OCI-LY7 (cell line): ENCODE measurements around the gene TMEM171. TPM values are rescaled to one million over a fixed set of nuclear protein-coding genes. Genes with fewer than 3 reads are reported as not detected.

ENCODE experiments used
- BruUV-seq: library from RNA; stranded (reverse); fragments of 400-500 nt; replicated peaks from 2 replicates; lab custom pipeline; 2021; lab: Mats Ljungman, UMichigan
- CTCF ChIA-PET: fragments of 300-600 bp; sonication (Branson Sonifier 250); formaldehyde crosslinking; loops from one replicate; lab custom pipeline; 2022; ENCODE audit warnings: antibody characterized with exemption; ENCODE audit not compliant: unreplicated experiment; lab: Charles Lee
- POLR2A ChIA-PET: fragments of 300-600 bp; sonication (Branson Sonifier 250); formaldehyde crosslinking; loops from one replicate; lab custom pipeline; 2022; ENCODE audit warnings: antibody characterized with exemption; lab: Charles Lee
- DNase-seq: peaks from one replicate; pipeline ENCODE4 v3.0.0-alpha.2; 2015; ENCODE audit warnings: low spot score
- H2AFZ ChIP-seq: fragments of 200-600 bp; sonication (generic), shearing (Covaris generic); 2 replicates; pipeline ENCODE4 v1.6.1; 2014; ENCODE audit warnings: mild to moderate bottlenecking, antibody characterized with exemption, low read length, moderate library complexity
- H3K27ac ChIP-seq: fragments of 200-600 bp; sonication (generic); 2 replicates; pipeline ENCODE4 v1.5.1; 2014; ENCODE audit warnings: mixed run types, low read depth, mild to moderate bottlenecking, moderate library complexity, low read length, inconsistent platforms; ENCODE audit not compliant: poor library complexity, severe bottlenecking
- H3K36me3 ChIP-seq: fragments of 200-600 bp; sonication (generic); 2 replicates; pipeline ENCODE4 v1.6.1; 2014; ENCODE audit warnings: mild to moderate bottlenecking, antibody characterized with exemption, low read length, moderate library complexity, mixed read lengths; ENCODE audit not compliant: insufficient read depth
- H3K4me1 ChIP-seq: fragments of 200-600 bp; sonication (generic); 2 replicates; pipeline ENCODE4 v1.5.1; 2014; ENCODE audit warnings: mild to moderate bottlenecking, low read length; ENCODE audit not compliant: insufficient read depth, poor library complexity, severe bottlenecking
- H3K4me2 ChIP-seq: fragments of 200-600 bp; sonication (generic); 2 replicates; pipeline ENCODE4 v1.6.1; 2014; ENCODE audit warnings: mild to moderate bottlenecking, low read length
- H3K4me3 ChIP-seq: fragments of 200-600 bp; sonication (generic); 2 replicates; pipeline ENCODE4 v1.5.1; 2014; ENCODE audit warnings: mild to moderate bottlenecking, low read depth, low read length; ENCODE audit not compliant: poor library complexity, severe bottlenecking
- H3K79me2 ChIP-seq: fragments of 200-600 bp; sonication (generic); 2 replicates; pipeline ENCODE4 v1.6.1; 2016; ENCODE audit warnings: low read depth, mild to moderate bottlenecking, low read length, moderate library complexity, mixed read lengths; ENCODE audit not compliant: insufficient read depth
- H3K9me2 ChIP-seq: fragments of 200-600 bp; sonication (generic); 2 replicates; pipeline ENCODE4 v1.6.1; 2016; ENCODE audit warnings: mild to moderate bottlenecking, low read length, mixed read lengths; ENCODE audit not compliant: insufficient read depth
- H3K9me3 ChIP-seq: fragments of 200-600 bp; sonication (generic); 2 replicates; pipeline ENCODE4 v1.6.1; 2014; ENCODE audit warnings: mild to moderate bottlenecking, mixed run types, low read length, mixed read lengths
- H4K20me1 ChIP-seq: fragments of 200-600 bp; sonication (generic); 2 replicates; pipeline ENCODE4 v1.6.1; 2014; ENCODE audit warnings: mild to moderate bottlenecking, antibody characterized with exemption, low read length, moderate library complexity, mixed read lengths; ENCODE audit not compliant: insufficient read depth
- CTCF ChIP-seq: fragments of 200-600 bp; sonication (generic); conservative IDR thresholded peaks from 2 replicates; pipeline ENCODE4 v1.5.1; 2014; ENCODE audit warnings: mild to moderate bottlenecking, antibody characterized with exemption, low read length, moderate library complexity, mixed read lengths
- EZH2phosphoT487 ChIP-seq: fragments of 200-600 bp; sonication (generic); IDR thresholded peaks from 2 replicates; pipeline ENCODE4 v1.6.1; 2018; ENCODE audit warnings: low read depth, borderline replicate concordance, mild to moderate bottlenecking, mixed run types, antibody characterized with exemption, low read length, moderate library complexity, mixed read lengths
- intact Hi-C: fragments of 100-400 bp; cut with micrococcal nuclease; formaldehyde crosslinking; loops from one replicate; pipeline ENCODE4 v1.10.0; 2022; ENCODE audit not compliant: unreplicated experiment
- total RNA-seq, 2 experiments: library from RNA; depleted of rRNA in 1 of 2; stranded (reverse); fragments of >200 nt in 1 of 2; shearing (Covaris generic) in 1 of 2; gene quantifications; 2 replicates each; pipeline ENCODE4 v1.2.3, GENCODE V29; 2014 to 2022

TMEM171 gene
- total RNA-seq, 2 experiments from 2014 or later, result not detected

DNA sequence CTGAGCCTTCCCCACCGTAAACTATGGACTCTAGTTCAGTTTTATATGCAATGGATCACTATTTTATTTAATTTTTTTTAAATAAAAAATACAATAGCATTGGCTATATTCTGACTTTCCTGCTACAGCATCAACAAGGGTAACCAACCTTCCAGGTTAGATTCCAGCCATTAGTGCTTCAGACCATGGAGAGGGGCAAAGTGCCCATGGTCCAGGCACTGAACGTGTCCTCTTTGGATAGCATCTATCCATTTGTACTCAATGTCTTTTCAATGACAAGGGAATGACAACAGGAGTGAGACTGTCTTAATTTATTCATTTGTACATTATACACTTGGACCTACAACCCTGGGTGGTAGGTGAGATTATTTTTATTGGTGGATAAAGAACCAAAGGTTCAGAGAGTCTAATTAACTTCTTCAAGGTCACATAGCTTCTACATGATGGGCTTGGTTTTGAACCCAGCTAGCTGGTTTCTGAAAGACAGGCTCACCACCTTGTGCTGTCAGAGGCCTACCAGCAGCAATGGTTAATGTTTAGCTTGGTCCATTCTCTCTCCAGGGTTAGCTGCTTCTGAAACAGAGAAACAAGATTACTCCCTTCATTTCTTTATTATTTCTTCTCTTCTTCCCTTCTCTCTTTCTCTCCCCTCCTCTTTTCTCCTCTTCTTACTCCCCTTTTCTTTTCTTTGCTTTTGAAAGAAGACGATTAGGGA is 11.5 kb downstream of the TMEM171 start:
- Histone ChIP-seq H3K4me1 (peaks cover 2% of the 10 kb centered on the region), H4K20me1 (no peaks in the 10 kb centered on the region), H3K27ac (no peak overlapping the region), H3K9me3 (no peaks in the 10 kb centered on the region), H2AFZ (no peak overlapping the region), H3K36me3 (no peaks in the 10 kb centered on the region), H3K4me2 (no peak overlapping the region), H3K9me2 (no peaks in the 10 kb centered on the region), H3K4me3 (no peak overlapping the region), H3K79me2 (no peaks in the 10 kb centered on the region)
- TF ChIP-seq CTCF (no peak), EZH2phosphoT487 (no peak)
- POLR2A ChIA-PET, result interaction anchor here (1.0 kb wide), 1 partner anchor 21 kb away, joined by 4 read pairs; no protein-coding TSS in a partner anchor
- no TSS peak for BruUV-seq
- intact Hi-C loops, result loop anchor here (10.0 kb wide), 2 partner anchors 47 to 313 kb away; partner anchors contain the start of gene FOXD1
- no peak for DNase-seq
- CTCF ChIA-PET, result no interaction called here

GRCh38 chr5:73132759-73133158 is 12.4 kb downstream of the TMEM171 start:
- no peaks in the 10 kb centered on the region for H3K4me1 ChIP-seq
- no peaks in the 10 kb centered on the region for H4K20me1 ChIP-seq
- POLR2A ChIA-PET, result interaction anchor here (0.6 to 1.0 kb wide), 2 partner anchors 21 to 377 kb away, joined by 3 to 4 read pairs; no protein-coding TSS in a partner anchor
- no peak for TF ChIP-seq EZH2phosphoT487
- TF ChIP-seq CTCF, result no peak
- DNase-seq, result no peak
- no peaks in the 10 kb centered on the region for H3K9me3 ChIP-seq
- no peak overlapping the region for H3K4me2 ChIP-seq
- no peak overlapping the region for H3K27ac ChIP-seq
- H2AFZ ChIP-seq, result no peak overlapping the region
- H3K79me2 ChIP-seq, result no peaks in the 10 kb centered on the region
- no TSS peak for BruUV-seq
- H3K9me2 ChIP-seq, result no peaks in the 10 kb centered on the region
- no peaks in the 10 kb centered on the region for H3K36me3 ChIP-seq
- no peak overlapping the region for H3K4me3 ChIP-seq
- intact Hi-C loops, result loop anchor here (10.0 kb wide), 2 partner anchors 48 to 312 kb away; partner anchors contain the start of gene FOXD1
- CTCF ChIA-PET, result no interaction called here

DNA sequence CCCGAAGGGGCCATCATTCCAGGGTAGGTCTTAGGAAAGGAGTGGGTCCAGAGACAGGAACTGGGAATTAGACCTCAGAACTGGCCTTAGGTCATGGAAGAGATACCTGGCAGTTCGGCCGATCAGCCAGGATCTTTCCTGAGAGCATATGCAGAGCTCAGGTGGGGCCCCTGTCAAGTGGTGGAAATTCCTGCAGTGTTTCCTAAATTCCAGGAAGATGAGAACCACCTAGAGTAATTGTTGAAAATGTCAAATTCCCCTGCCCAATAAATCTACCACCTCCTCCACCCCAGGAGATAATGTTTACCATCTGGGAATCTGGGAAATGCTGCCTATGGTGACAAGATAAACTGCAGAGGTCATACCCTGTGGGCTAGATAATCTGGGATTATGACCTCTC is 14.6 kb downstream of the TMEM171 start:
- no peak overlapping the region for H3K4me3 ChIP-seq
- ChIA-PET CTCF (interaction anchor here (1.5 kb wide), 1 partner anchor 9 kb away, joined by 3 read pairs; no protein-coding TSS in a partner anchor), POLR2A (interaction anchor here (1.0 kb wide), 1 partner anchor 25 kb away, joined by 3 read pairs; no protein-coding TSS in a partner anchor)
- no peaks in the 10 kb centered on the region for H3K9me3 ChIP-seq
- H2AFZ ChIP-seq, result no peak overlapping the region
- no TSS peak for BruUV-seq
- DNase-seq, result no peak
- H3K4me2 ChIP-seq, result no peak overlapping the region
- intact Hi-C loops, result loop anchor here (1.0 to 10.0 kb wide), 3 partner anchors 50 to 310 kb away; partner anchors contain the start of gene FOXD1
- no peak overlapping the region for H3K27ac ChIP-seq
- no peaks in the 10 kb centered on the region for H3K79me2 ChIP-seq
- H4K20me1 ChIP-seq, result no peaks in the 10 kb centered on the region
- TF ChIP-seq EZH2phosphoT487 (no peak), CTCF (no peak)
- no peaks in the 10 kb centered on the region for H3K36me3 ChIP-seq
- H3K9me2 ChIP-seq, result no peaks in the 10 kb centered on the region
- H3K4me1 ChIP-seq, result no peaks in the 10 kb centered on the region
